H1 (cell line): ENCODE data around the gene CSRNP3. TPM values are rescaled to one million over a fixed set of nuclear protein-coding genes. Genes with fewer than 3 reads are reported as not detected.

ENCODE experiments used
- CTBP2 ChIP-seq: IDR thresholded peaks from 2 replicates; pipeline ENCODE4 v1.7.0; 2011; ENCODE audit warnings: borderline replicate concordance, mild to moderate bottlenecking, moderate library complexity, mixed read lengths, low read length; ENCODE audit not compliant: insufficient read depth, insufficient read length
- RAD21 ChIP-seq, 2 experiments: IDR thresholded peaks in 1 of 2; conservative IDR thresholded peaks in 1 of 2; 2 replicates each; pipeline ENCODE4 v1.6.1; 2011; ENCODE audit warnings: low read depth in 2 of 2, low read length in 2 of 2, improper control_type of control experiment in 1 of 2, inconsistent platforms in 1 of 2, mild to moderate bottlenecking in 1 of 2, moderate library complexity in 1 of 2
- ZNF274 ChIP-seq: IDR thresholded peaks from 2 replicates; pipeline ENCODE4 v1.7.0; 2012; ENCODE audit warnings: low read length, borderline replicate concordance; ENCODE audit errors: extremely low read depth
- polyA plus RNA-seq, 7 experiments: library from polyadenylated mRNA; depleted of rRNA in 3 of 7; stranded (reverse) in 5 of 7; unstranded in 2 of 7; fragments of >200 nt in 5 of 7; fragments of 200-250 nt in 2 of 7; gene quantifications; 1 replicate in 5 of 7; 2 replicates in 1 of 7; 4 replicates in 1 of 7; pipeline versions ENCODE4 v1.2.1 to v1.2.3, GENCODE V29; 2011 to 2013; ENCODE audit warnings: missing spikeins in 2 of 7, mixed read lengths in 2 of 7
- total RNA-seq: library from RNA; stranded (reverse); fragmentation: NEBNext Ultra II Directional; extraction: Animal tissue kit (Norgen Biotek cat#: 25700); gene quantifications from 2 replicates; pipeline ENCODE4 v1.2.1, GENCODE V29; 2021

Gene CSRNP3
- total and polyA plus RNA-seq, 2 of the 8 experiments (the other 6 are each of a cell fraction or from before 2014, with no cell fraction given): 1.3 to 6.5 TPM

DNA sequence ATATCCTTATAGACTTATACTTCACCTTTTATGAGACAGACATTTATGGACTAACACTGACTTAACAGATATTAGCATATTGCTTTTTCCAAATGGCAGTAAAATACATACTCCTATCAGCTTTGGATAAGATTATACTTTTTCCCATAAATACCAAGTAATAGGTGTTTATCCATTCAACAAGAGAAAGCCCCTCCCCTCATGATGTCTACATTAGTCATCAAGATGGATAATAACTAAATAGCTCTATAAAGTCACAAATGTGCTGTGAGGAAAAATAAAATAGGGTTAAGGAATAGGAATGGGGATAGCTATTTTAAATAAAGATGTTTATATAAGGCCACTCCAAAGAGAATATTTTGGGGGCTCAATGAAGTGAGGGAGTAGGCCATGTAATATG lies 39.4 kb downstream of the CSRNP3 start (continued):
- TF ChIP-seq ZNF274 (no peak), RAD21 (IDR thresholded peaks at IDR 0.05 in 1 of 2, conservative IDR thresholded peaks at IDR 0.05 in 1 of 2; ENCODE audit: low read depth in 2 of 2, low read length in 2 of 2) (no peak), CTBP2 (no peak)
